ENCODE data around the gene CRYBG1.

CRYBG1 gene

GRCh38 chr6:106417572-106418147, 57.1 kb downstream of the CRYBG1 start:
- no peaks in the 10 kb centered on the region for H3K36me3 ChIP-seq (ENCODE audit: control insufficient read depth, insufficient read depth, low read length)
- H3K4me1 ChIP-seq (ENCODE audit: control insufficient read depth, insufficient read depth, low read length), result no peaks in the 10 kb centered on the region
- 91 to 93% methylated on average over 6 of the region's 6 CpGs for WGBS, 2 experiments
- no peak overlapping the region for H3K4me3 ChIP-seq (ENCODE audit: insufficient read depth, low read depth, low read length)
- H3K27me3 ChIP-seq (ENCODE audit: control insufficient read depth, insufficient read depth, low read length, poor library complexity, severe bottlenecking), result no peaks in the 10 kb centered on the region
- no peak overlapping the region for H3K27ac ChIP-seq (ENCODE audit: insufficient read depth, low read depth, low read length, poor library complexity, severe bottlenecking)
- H3K9me3 ChIP-seq (ENCODE audit: control insufficient read depth, low read length), result no peaks in the 10 kb centered on the region

- no peaks in the 10 kb centered on the region for H3K4me1 ChIP-seq (ENCODE audit: control insufficient read depth, insufficient read depth, low read length)
- no peaks in the 10 kb centered on the region for H3K27me3 ChIP-seq (ENCODE audit: control insufficient read depth, insufficient read depth, low read length, poor library complexity, severe bottlenecking)
- no peak overlapping the region for H3K4me3 ChIP-seq (ENCODE audit: insufficient read depth, low read depth, low read length)
- no peak overlapping the region for H3K27ac ChIP-seq (ENCODE audit: insufficient read depth, low read depth, low read length, poor library complexity, severe bottlenecking)
- 59 to 83% methylated on average over 2 of the region's 2 CpGs for WGBS, 2 experiments
- no peaks in the 10 kb centered on the region for H3K9me3 ChIP-seq (ENCODE audit: control insufficient read depth, low read length)
- no peaks in the 10 kb centered on the region for H3K36me3 ChIP-seq (ENCODE audit: control insufficient read depth, insufficient read depth, low read length)
Observed at GRCh38 chr6:106419900-106420613, 59.5 kb downstream of the CRYBG1 start.

- H3K27me3 ChIP-seq (ENCODE audit: control insufficient read depth, insufficient read depth, low read length, poor library complexity, severe bottlenecking), result no peaks in the 10 kb centered on the region
- WGBS, 2 experiments, result 91 to 95% methylated on average over 2 of the region's 2 CpGs
- no peaks in the 10 kb centered on the region for H3K4me1 ChIP-seq (ENCODE audit: control insufficient read depth, insufficient read depth, low read length)
- no peaks in the 10 kb centered on the region for H3K36me3 ChIP-seq (ENCODE audit: control insufficient read depth, insufficient read depth, low read length)
- H3K9me3 ChIP-seq (ENCODE audit: control insufficient read depth, low read length), result no peaks in the 10 kb centered on the region
- no peak overlapping the region for H3K4me3 ChIP-seq (ENCODE audit: insufficient read depth, low read depth, low read length)
- no peak overlapping the region for H3K27ac ChIP-seq (ENCODE audit: insufficient read depth, low read depth, low read length, poor library complexity, severe bottlenecking)
Observed at GRCh38 chr6:106421496-106421895, 61.0 kb downstream of the CRYBG1 start.

- H3K27ac ChIP-seq (ENCODE audit: insufficient read depth, low read depth, low read length, poor library complexity, severe bottlenecking), result no peak overlapping the region
- H3K9me3 ChIP-seq (ENCODE audit: control insufficient read depth, low read length), result no peaks in the 10 kb centered on the region
- H3K36me3 ChIP-seq (ENCODE audit: control insufficient read depth, insufficient read depth, low read length), result no peaks in the 10 kb centered on the region
- H3K4me3 ChIP-seq (ENCODE audit: insufficient read depth, low read depth, low read length), result no peak overlapping the region
- H3K4me1 ChIP-seq (ENCODE audit: control insufficient read depth, insufficient read depth, low read length), result no peaks in the 10 kb centered on the region
- no peaks in the 10 kb centered on the region for H3K27me3 ChIP-seq (ENCODE audit: control insufficient read depth, insufficient read depth, low read length, poor library complexity, severe bottlenecking)
Observed at GRCh38 chr6:106422534-106422933, 62.0 kb downstream of the CRYBG1 start.

- 87 to 94% methylated on average over 5 of the region's 5 CpGs for WGBS, 2 experiments
- Histone ChIP-seq H3K27me3 (ENCODE audit: control insufficient read depth, insufficient read depth, low read length, poor library complexity, severe bottlenecking) (no peaks in the 10 kb centered on the region), H3K36me3 (ENCODE audit: control insufficient read depth, insufficient read depth, low read length) (no peaks in the 10 kb centered on the region), H3K4me1 (ENCODE audit: control insufficient read depth, insufficient read depth, low read length) (no peaks in the 10 kb centered on the region), H3K27ac (ENCODE audit: insufficient read depth, low read depth, low read length, poor library complexity, severe bottlenecking) (no peak overlapping the region), H3K4me3 (ENCODE audit: insufficient read depth, low read depth, low read length) (no peak overlapping the region), H3K9me3 (ENCODE audit: control insufficient read depth, low read length) (no peaks in the 10 kb centered on the region)
Observed at GRCh38 chr6:106425382-106425781, 64.9 kb downstream of the CRYBG1 start.

GRCh38 chr6:106426250-106426970, 65.9 kb downstream of the CRYBG1 start:
- H3K4me1 ChIP-seq (ENCODE audit: control insufficient read depth, insufficient read depth, low read length), result no peaks in the 10 kb centered on the region
- H3K9me3 ChIP-seq (ENCODE audit: control insufficient read depth, low read length), result no peaks in the 10 kb centered on the region
- no peak overlapping the region for H3K4me3 ChIP-seq (ENCODE audit: insufficient read depth, low read depth, low read length)
- no peak overlapping the region for H3K27ac ChIP-seq (ENCODE audit: insufficient read depth, low read depth, low read length, poor library complexity, severe bottlenecking)
- WGBS, 2 experiments, result 83 to 89% methylated on average over 5 of the region's 5 CpGs
- H3K36me3 ChIP-seq (ENCODE audit: control insufficient read depth, insufficient read depth, low read length), result no peaks in the 10 kb centered on the region
- H3K27me3 ChIP-seq (ENCODE audit: control insufficient read depth, insufficient read depth, low read length, poor library complexity, severe bottlenecking), result no peaks in the 10 kb centered on the region

GRCh38 chr6:106430466-106430865, 69.9 kb downstream of the CRYBG1 start:
- no peaks in the 10 kb centered on the region for H3K4me1 ChIP-seq (ENCODE audit: control insufficient read depth, insufficient read depth, low read length)
- 94% methylated on average over 7 of the region's 7 CpGs for WGBS, 2 experiments
- no peaks in the 10 kb centered on the region for H3K27me3 ChIP-seq (ENCODE audit: control insufficient read depth, insufficient read depth, low read length, poor library complexity, severe bottlenecking)
- no peak overlapping the region for H3K27ac ChIP-seq (ENCODE audit: insufficient read depth, low read depth, low read length, poor library complexity, severe bottlenecking)
- no peaks in the 10 kb centered on the region for H3K9me3 ChIP-seq (ENCODE audit: control insufficient read depth, low read length)
- H3K4me3 ChIP-seq (ENCODE audit: insufficient read depth, low read depth, low read length), result no peak overlapping the region
- no peaks in the 10 kb centered on the region for H3K36me3 ChIP-seq (ENCODE audit: control insufficient read depth, insufficient read depth, low read length)

GRCh38 chr6:106431405-106431804, 70.9 kb downstream of the CRYBG1 start:
- Histone ChIP-seq H3K27me3 (ENCODE audit: control insufficient read depth, insufficient read depth, low read length, poor library complexity, severe bottlenecking) (no peaks in the 10 kb centered on the region), H3K4me3 (ENCODE audit: insufficient read depth, low read depth, low read length) (no peak overlapping the region), H3K27ac (ENCODE audit: insufficient read depth, low read depth, low read length, poor library complexity, severe bottlenecking) (no peak overlapping the region), H3K36me3 (ENCODE audit: control insufficient read depth, insufficient read depth, low read length) (no peaks in the 10 kb centered on the region), H3K9me3 (ENCODE audit: control insufficient read depth, low read length) (no peaks in the 10 kb centered on the region), H3K4me1 (ENCODE audit: control insufficient read depth, insufficient read depth, low read length) (no peaks in the 10 kb centered on the region)
- WGBS, 2 experiments, result 90 to 98% methylated on average over 4 of the region's 4 CpGs

- no peaks in the 10 kb centered on the region for H3K36me3 ChIP-seq (ENCODE audit: control insufficient read depth, insufficient read depth, low read length)
- no peaks in the 10 kb centered on the region for H3K4me1 ChIP-seq (ENCODE audit: control insufficient read depth, insufficient read depth, low read length)
- WGBS, 2 experiments, result 91 to 96% methylated on average over 3 of the region's 3 CpGs
- H3K9me3 ChIP-seq (ENCODE audit: control insufficient read depth, low read length), result no peaks in the 10 kb centered on the region
- H3K27ac ChIP-seq (ENCODE audit: insufficient read depth, low read depth, low read length, poor library complexity, severe bottlenecking), result no peak overlapping the region
- no peak overlapping the region for H3K4me3 ChIP-seq (ENCODE audit: insufficient read depth, low read depth, low read length)
- no peaks in the 10 kb centered on the region for H3K27me3 ChIP-seq (ENCODE audit: control insufficient read depth, insufficient read depth, low read length, poor library complexity, severe bottlenecking)
Observed at GRCh38 chr6:106431972-106432371, 71.5 kb downstream of the CRYBG1 start.

- no peak overlapping the region for H3K4me3 ChIP-seq (ENCODE audit: insufficient read depth, low read depth, low read length)
- H3K27me3 ChIP-seq (ENCODE audit: control insufficient read depth, insufficient read depth, low read length, poor library complexity, severe bottlenecking), result no peaks in the 10 kb centered on the region
- H3K27ac ChIP-seq (ENCODE audit: insufficient read depth, low read depth, low read length, poor library complexity, severe bottlenecking), result no peak overlapping the region
- H3K4me1 ChIP-seq (ENCODE audit: control insufficient read depth, insufficient read depth, low read length), result no peaks in the 10 kb centered on the region
- no peaks in the 10 kb centered on the region for H3K36me3 ChIP-seq (ENCODE audit: control insufficient read depth, insufficient read depth, low read length)
- H3K9me3 ChIP-seq (ENCODE audit: control insufficient read depth, low read length), result no peaks in the 10 kb centered on the region
Observed at GRCh38 chr6:106434530-106434929, 74.0 kb downstream of the CRYBG1 start.
